Stimulated activated CD4-positive, alpha-beta T cell treated with anti-CD3 and anti-CD28 coated beads, Interleukin-2, amount 100 ng/mL, for 4 hours (primary cell): Measurements from ENCODE around the gene NAA10.

Experiments used
- DNase-seq: peaks from one replicate; pipeline ENCODE4 v3.0.0-alpha.2; 2020; ENCODE audit warnings: low read depth

The NAA10 gene

GRCh38 chrX:153908219-153908860, 26.5 kb downstream of the NAA10 start:
- DNase-seq, result no peak

- no peak for DNase-seq
Measured at GRCh38 chrX:153907456-153907855, 27.4 kb downstream of the NAA10 start.

- no peak for DNase-seq
Measured at GRCh38 chrX:153906126-153906917, 28.5 kb downstream of the NAA10 start.

GRCh38 chrX:153905481-153906095, 29.2 kb downstream of the NAA10 start:
- no peak for DNase-seq

- DNase-seq, result no peak
Measured at GRCh38 chrX:153903991-153904957, 30.6 kb downstream of the NAA10 start, which contains the start of gene AVPR2. Gene AVPR2, plus strand, starts transcription at chrX:153904673. Its CDS starts 473 bp downstream, at chrX:153905146.

- DNase-seq, result no peak
Measured at GRCh38 chrX:153903238-153903980, 31.4 kb downstream of the NAA10 start.

- no peak for DNase-seq
Measured at GRCh38 chrX:153902385-153902784, 32.5 kb downstream of the NAA10 start.

- no peak for DNase-seq
Measured at GRCh38 chrX:153901753-153902140, 33.1 kb downstream of the NAA10 start.

GRCh38 chrX:153900831-153901752, 33.7 kb downstream of the NAA10 start:
- peak; percentile 50 for DNase-seq

GRCh38 chrX:153897899-153898298, 36.9 kb downstream of the NAA10 start:
- DNase-seq, result no peak

- no peak for DNase-seq
Measured at GRCh38 chrX:153889123-153889522, 45.7 kb downstream of the NAA10 start.

- no peak for DNase-seq
Measured at GRCh38 chrX:153888344-153888743, 46.5 kb downstream of the NAA10 start.

GRCh38 chrX:153887385-153887784, 47.5 kb downstream of the NAA10 start:
- no peak for DNase-seq

- no peak for DNase-seq
Measured at GRCh38 chrX:153886915-153887314, 47.9 kb downstream of the NAA10 start.

- peak; percentile 27 for DNase-seq
Measured at GRCh38 chrX:153885968-153886903, 48.6 kb downstream of the NAA10 start, which contains the start of gene L1CAM. Gene L1CAM, minus strand, starts transcription at chrX:153886173. Its CDS starts 10,337 bp downstream, at chrX:153875836.

GRCh38 chrX:153885208-153885787, 49.5 kb downstream of the NAA10 start:
- DNase-seq, result no peak

GRCh38 chrX:153884590-153884989, 50.2 kb downstream of the NAA10 start:
- no peak for DNase-seq

- DNase-seq, result no peak
Measured at GRCh38 chrX:153884136-153884535, 50.7 kb downstream of the NAA10 start.
